ENCODE results near the gene SLIT1.

The SLIT1 gene

GRCh38 chr10:97060441-97061084 lies 125.2 kb downstream of the SLIT1 start:
- no peak for DNase-seq

DNA sequence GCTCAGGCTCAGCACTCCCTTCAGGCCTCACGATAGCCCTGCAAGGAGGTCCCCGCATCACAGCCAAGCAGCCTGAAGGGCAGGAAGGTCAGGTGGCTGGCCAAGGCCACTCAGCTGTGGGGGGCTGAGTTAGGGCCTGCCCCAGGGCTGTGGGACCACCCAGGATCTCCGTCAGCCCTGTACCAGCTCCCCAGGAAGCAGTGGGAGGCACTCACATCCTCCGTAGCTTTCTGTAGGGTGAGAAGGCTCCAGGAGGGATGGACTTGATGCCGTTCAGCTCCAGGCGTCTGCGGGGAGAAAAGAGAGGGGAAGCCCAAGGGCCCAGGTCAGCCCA lies 125.9 kb downstream of the SLIT1 start:
- DNase-seq, result no peak

- DNase-seq, result no peak
These were observed 126.5 kb downstream of the SLIT1 start for GRCh38 chr10:97059006-97059871.

DNA sequence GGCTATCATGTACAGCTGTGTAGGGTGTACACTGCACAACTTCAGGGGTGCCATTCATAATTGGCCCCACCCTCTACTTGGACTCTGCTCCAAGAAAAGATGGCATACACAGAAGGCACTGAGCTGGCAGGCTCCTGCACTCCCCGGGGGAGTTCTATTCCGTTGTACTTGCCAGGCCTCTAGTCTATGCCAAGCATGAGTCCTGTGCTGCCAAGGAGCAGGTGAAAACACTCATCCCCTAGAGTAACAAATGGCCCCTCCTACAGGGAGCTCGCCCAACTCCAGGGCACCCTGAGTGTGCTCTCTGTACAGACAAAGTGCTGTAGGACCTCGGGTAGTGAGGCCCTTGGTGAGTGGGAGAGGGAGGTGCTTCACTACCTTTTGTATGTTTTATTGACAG lies 127.2 kb downstream of the SLIT1 start:
- no peak for DNase-seq

DNA sequence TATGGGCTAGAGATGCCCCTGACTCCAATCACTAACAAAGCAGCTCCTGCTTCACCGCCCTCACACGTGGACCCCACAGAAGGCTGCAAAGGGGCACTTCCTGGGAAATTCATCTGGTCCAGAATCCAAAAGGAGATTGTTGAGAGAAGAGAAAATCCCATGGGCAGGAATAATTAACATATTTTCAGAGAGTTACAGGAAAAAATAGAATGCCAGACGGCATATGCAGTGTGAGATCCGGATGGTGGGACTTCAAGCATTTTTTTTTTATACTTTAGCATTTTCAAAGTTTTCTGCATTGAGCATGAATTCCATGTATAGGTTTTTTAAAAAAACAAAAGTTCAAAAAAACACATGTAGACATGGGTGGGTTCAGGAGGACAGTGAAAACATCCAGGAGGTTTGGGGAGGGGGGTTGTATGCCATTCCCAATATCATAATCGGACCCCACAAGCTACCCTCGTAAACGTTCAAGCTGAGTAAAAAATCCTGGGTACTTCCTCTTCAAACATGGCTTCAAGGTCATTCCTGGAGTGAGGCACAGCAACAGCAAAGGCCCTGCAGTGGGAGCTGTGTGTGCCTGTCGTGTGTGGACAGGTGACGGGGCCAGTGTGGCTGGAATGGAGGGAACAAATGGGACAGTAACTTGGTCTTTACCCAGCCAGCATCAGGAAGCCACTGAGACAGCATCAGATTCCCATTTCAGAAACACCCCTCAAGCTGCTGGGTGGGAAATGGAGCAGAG lies 128.1 kb downstream of the SLIT1 start:
- no peak for DNase-seq

GRCh38 chr10:97056003-97056630 lies 129.6 kb downstream of the SLIT1 start:
- DNase-seq, result no peak

GRCh38 chr10:97053276-97053675 lies 132.5 kb downstream of the SLIT1 start:
- DNase-seq, result no peak

DNA sequence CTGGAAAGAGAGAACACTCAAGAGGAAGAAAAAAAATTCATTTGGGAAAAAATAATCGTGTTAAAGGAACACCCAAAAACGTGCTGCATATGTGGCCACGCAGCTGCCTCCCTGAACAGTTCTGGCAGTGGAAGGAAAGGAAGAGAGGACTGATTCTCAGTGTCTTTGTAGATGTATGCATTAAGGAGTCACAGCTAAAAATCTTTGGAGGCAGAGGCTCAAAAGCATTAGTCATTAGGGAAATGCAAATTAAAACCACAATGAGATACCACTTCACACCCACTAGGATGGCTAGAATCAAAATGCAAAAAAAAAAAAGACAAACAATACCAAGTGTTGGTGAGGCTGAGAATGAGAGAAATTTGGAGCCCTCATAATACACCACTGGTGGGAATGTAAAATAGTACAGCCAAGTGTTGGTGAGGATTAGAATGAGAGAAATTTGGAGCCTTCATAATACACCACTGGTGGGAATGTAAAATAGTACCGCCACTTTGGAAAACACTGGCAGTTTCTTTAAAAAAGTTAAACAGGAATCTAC lies 134.7 kb downstream of the SLIT1 start:
- no peak for DNase-seq

DNA sequence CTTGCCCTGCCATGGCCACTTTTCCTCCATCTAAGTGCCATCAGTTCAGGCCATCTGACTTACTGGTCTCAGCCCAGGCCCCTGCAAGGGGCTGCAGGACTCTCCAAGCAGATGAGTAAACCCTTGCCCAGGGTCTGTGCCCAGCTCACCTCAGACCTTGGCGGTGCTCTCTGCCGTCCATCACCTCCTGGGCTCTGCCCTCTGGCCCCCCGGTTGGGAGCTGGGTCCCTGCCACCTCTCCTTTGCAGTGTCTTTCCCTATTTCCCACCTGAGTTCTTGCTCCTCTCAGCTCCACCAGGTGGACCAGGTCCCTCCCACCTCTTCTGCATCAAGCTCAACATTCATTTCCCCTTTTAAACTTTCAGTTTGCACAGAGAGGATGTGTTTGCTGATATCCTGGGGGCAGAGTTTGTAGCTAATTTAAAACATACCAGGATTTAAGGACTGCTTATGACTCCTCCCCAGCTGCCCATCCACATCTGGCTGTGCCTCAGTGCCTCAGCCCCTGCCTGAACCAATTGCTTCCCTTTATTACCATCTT lies 135.5 kb downstream of the SLIT1 start:
- DNase-seq, result no peak

- DNase-seq, result no peak
These were observed 136.1 kb downstream of the SLIT1 start for GRCh38 chr10:97049670-97050069.

DNA sequence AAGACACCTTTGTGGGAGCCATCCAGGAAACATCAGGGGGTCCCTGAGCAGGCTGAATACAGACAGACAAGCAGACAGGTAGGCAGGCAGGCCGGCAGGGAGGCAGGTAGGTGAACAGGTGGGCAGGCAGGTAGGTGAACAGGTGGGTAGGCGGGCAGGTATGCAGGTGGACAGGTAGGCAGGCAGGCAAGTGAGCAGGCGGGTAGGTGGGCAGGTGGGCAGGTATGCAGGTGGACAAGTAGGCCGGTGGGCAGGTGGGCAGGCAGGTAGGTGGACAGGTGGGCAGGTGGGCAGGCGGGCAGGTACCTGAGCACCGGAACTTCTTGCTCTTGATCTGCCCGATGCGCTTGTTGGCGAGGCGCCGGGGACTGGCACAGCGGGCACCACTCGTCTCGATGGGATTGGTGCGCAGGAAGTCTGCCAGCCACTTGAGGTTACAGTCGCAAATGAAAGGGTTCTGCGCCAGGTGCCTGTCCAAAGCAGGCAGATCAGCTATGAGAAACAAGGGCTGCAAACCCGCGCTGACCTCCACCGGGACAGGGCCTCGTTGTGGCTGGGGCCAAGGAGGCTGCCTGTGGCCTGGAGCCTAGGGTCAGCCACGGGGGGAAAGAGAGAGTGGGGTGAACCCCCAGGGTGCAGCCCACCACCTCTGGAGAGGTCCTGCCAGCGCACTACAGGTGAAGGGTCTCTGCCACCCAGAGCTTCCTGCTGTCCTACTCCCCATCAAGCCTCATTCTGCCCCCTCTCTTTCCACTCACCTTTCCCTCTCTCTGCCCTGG lies 136.9 kb downstream of the SLIT1 start:
- DNase-seq, result no peak

DNA sequence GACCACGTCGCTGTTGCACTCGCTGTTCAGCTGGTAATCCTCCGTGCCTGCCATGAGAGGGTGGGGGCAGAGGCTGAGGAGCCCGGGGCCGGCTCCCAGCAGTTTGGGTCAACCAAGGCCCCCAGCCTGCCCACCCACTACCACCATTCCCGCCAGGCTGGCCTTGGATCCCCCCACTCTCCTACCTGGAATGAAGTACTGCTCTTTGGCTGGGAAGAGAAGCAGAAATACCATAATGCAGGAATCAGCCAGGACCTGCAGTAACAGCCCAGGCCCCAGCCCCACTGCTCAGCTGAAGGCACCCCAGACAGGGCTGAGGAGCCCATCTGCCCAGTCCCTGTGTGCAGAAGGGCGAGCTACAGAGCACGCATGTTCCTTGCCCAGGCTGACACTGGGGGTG lies 138.0 kb downstream of the SLIT1 start:
- DNase-seq, result no peak

DNA sequence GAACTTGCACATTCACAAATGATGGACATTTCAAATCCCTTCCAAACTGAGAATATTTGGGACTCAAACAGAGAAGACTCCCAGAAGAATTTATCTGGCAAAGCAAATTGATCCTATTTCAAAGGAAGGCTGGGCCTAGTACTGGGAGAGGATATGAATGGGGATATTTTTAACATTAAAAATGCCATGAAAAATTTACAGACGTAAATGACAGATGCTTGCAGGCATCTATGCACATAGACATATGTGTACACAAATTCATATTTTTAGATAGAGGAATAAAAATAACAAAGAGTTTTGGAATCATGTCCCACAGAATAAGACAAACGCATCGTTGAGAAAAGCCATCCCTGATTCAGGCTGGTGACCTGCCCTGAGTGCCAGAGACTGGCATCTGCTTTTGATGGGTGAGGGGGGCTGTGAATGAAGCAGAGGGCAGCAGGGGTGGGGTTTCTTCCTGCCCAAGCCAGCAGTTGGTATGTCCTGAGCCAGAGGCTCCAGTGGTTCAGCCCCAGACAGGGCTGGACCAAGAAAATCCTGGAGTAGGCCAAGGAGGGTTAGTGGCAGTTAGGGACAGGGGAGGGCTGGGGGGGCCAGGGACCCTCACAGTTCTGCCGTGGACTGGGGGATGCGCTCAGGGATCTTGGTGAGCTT lies 138.5 kb downstream of the SLIT1 start:
- DNase-seq, result no peak

GRCh38 chr10:97046456-97047082 lies 139.2 kb downstream of the SLIT1 start:
- no peak for DNase-seq

- no peak for DNase-seq
These were observed 142.2 kb downstream of the SLIT1 start for GRCh38 chr10:97043563-97043855.

- DNase-seq, result no peak
These were observed 142.8 kb downstream of the SLIT1 start for GRCh38 chr10:97042716-97043562.

DNA sequence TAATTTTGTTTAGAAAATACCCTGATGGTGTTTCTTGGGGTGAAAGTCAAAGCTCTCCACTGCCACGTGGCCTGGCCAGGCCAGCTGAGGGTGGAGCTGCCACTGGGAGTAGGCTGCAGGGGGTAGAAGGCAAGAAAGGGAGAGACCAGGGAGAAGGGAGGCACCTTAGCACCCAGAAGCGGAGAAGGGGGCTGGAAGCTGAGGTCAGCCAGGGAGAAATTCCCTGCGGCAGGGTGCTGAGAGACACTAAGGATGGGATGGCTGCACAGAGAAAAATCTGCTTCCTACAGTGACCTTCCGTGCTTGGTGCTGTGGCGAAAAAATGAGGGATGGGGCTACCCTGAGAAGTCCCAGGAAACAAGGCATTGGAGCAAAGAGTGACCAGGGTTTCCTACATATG lies 143.7 kb downstream of the SLIT1 start:
- no peak for DNase-seq

DNA sequence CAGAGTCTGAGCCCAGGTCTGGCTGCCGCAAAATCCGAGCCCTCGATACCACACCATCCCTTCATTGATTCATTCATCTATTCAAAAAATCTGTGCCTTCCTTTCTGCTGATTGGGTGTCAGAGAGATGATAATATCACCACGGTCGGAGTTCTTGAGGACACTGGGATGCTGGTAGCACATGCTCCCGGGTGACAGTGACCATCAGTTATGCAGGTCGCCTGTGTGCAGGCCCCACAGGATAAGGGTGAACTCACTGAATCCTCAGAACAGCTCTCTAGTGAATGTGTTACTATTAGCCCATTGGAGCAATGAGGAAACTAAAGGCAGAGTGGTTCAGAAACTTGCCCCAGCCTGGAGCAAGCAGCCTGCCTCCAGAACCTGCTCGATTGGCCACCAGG lies 145.1 kb downstream of the SLIT1 start:
- DNase-seq, result no peak

- DNase-seq, result no peak
These were observed 145.5 kb downstream of the SLIT1 start for GRCh38 chr10:97040248-97040584.

DNA sequence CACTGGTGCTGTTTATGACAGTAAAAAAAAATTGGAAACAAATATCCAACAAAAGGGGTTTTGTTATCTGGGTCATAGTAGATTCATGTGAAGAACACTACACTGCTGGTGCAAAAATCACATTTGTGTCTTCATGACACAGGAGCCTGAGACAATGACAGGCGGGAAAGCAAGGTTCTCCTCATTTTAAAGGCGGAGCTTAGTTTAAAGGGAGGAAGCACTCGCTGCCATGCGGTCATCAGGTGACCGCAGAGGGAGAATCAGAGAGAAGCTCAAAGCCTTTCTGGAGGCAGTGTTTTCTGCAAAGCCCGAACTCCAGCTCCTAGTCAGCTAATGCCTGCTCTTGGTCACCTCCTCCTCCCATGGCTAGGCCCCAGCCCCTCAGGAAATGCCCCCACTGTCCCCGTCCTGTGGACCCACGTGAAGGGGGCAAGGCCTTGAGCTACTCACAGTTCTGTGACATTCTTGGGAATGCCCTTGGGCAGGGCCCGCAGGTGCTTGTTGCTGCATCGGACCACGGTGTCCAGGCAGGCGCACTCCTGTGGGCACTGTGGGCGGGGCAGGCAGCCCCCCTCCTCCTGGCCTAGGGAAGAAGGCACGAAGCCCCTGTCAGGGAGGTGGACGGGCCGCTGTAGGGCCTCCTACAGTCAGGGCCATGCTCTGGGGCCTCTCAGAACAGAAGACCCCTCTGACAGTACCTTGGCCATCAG lies 146.1 kb downstream of the SLIT1 start:
- no peak for DNase-seq

Measured in stimulated activated CD8-positive, alpha-beta memory T cell treated with anti-CD3 and anti-CD28 coated beads, Interleukin-4, amount 100 ng/mL, for 48 hours (primary cell).